HG02981 (cell line): Measurements from ENCODE around the gene ANKRD23.
"Not testable (repeated sequence)": the region's sequence is repeated elsewhere in the genome, so short reads cannot be mapped to it uniquely, and the experiment has no call there.

Source experiments
- ATAC-seq: cut with Tn5 transposase; IDR thresholded peaks from one replicate; pipeline ENCODE4 v1.9.1; 2021; ENCODE audit warnings: mild to moderate bottlenecking, moderate library complexity; ENCODE audit not compliant: unreplicated experiment

Gene ANKRD23

GRCh38 chr2:96819128-96819875 lies 24.5 kb downstream of the ANKRD23 start:
- ATAC-seq, result no peak

- ATAC-seq, result no peak
Measured at GRCh38 chr2:96817882-96818281, 25.9 kb downstream of the ANKRD23 start.

GRCh38 chr2:96816836-96817702 lies 26.8 kb downstream of the ANKRD23 start:
- ATAC-seq, result no peak

GRCh38 chr2:96816127-96816835 lies 27.5 kb downstream of the ANKRD23 start, which contains the start of gene CNNM3:
TSS of gene CNNM3 (plus strand) at chr2:96816268. CDS start at chr2:96816278, 10 bp downstream.
- ATAC-seq, result peak; percentile 81

GRCh38 chr2:96815326-96816126 lies 28.3 kb downstream of the ANKRD23 start:
- ATAC-seq, result no peak

- ATAC-seq, result no peak
Measured at GRCh38 chr2:96813656-96814055, 30.2 kb downstream of the ANKRD23 start.

GRCh38 chr2:96811917-96812316 lies 31.9 kb downstream of the ANKRD23 start:
- ATAC-seq, result no peak

- no peak for ATAC-seq
Measured at GRCh38 chr2:96810783-96811192, 33.0 kb downstream of the ANKRD23 start.

- ATAC-seq, result no peak
Measured at GRCh38 chr2:96809951-96810782, 33.7 kb downstream of the ANKRD23 start.

- ATAC-seq, result no peak
Measured at GRCh38 chr2:96809216-96809882, 34.5 kb downstream of the ANKRD23 start.

GRCh38 chr2:96808176-96808837 lies 35.5 kb downstream of the ANKRD23 start:
- no peak for ATAC-seq

- ATAC-seq, result no peak
Measured at GRCh38 chr2:96807127-96807471, 36.7 kb downstream of the ANKRD23 start.

- peak; percentile 64 for ATAC-seq
Measured at GRCh38 chr2:96806468-96807126, 37.2 kb downstream of the ANKRD23 start.

GRCh38 chr2:96805946-96806345 lies 37.9 kb downstream of the ANKRD23 start:
- ATAC-seq, result not testable (repeated sequence)

- ATAC-seq, result no peak
Measured at GRCh38 chr2:96804986-96805385, 38.8 kb downstream of the ANKRD23 start.

GRCh38 chr2:96802721-96803120 lies 41.1 kb downstream of the ANKRD23 start:
- ATAC-seq, result no peak

- no peak for ATAC-seq
Measured at GRCh38 chr2:96801786-96802595, 41.8 kb downstream of the ANKRD23 start.
